ENCODE data around the gene STAT5B.

DNA sequence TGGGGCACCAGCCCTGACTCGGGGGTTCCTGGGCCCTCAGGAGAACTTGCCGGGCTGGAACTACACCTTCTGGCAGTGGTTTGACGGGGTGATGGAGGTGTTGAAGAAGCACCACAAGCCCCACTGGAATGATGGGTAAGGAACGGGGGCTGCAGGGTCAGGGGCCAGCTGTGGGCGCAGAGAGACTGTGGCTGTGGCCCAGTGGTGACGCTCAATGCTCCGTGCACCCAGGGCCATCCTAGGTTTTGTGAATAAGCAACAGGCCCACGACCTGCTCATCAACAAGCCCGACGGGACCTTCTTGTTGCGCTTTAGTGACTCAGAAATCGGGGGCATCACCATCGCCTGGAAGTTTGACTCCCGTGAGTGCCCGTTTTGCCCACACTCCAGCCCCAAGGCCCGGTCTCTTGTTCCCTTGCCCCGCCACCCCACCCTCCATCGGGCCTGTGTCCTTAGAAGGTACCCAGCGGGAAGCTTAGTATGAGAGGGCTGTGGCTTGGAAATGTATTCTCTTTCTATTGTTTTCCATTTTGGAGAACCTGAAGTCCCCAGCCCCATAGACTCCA, 31.3 kb upstream of the STAT5B start:
- no peak for TF ChIP-seq POLR2AphosphoS5 (IDR thresholded peaks at IDR 0.05; ENCODE audit: low read depth, low read length)
- no peak for TF ChIP-seq FOXP2 (optimal IDR thresholded peaks at IDR 0.05; ENCODE audit: borderline replicate concordance, extremely low read depth, extremely low read length, insufficient read depth)
- TF ChIP-seq TAF1 (IDR thresholded peaks at IDR 0.05; ENCODE audit: borderline replicate concordance, insufficient read depth, low read length), result no peak
- TF ChIP-seq, protein P1, sequence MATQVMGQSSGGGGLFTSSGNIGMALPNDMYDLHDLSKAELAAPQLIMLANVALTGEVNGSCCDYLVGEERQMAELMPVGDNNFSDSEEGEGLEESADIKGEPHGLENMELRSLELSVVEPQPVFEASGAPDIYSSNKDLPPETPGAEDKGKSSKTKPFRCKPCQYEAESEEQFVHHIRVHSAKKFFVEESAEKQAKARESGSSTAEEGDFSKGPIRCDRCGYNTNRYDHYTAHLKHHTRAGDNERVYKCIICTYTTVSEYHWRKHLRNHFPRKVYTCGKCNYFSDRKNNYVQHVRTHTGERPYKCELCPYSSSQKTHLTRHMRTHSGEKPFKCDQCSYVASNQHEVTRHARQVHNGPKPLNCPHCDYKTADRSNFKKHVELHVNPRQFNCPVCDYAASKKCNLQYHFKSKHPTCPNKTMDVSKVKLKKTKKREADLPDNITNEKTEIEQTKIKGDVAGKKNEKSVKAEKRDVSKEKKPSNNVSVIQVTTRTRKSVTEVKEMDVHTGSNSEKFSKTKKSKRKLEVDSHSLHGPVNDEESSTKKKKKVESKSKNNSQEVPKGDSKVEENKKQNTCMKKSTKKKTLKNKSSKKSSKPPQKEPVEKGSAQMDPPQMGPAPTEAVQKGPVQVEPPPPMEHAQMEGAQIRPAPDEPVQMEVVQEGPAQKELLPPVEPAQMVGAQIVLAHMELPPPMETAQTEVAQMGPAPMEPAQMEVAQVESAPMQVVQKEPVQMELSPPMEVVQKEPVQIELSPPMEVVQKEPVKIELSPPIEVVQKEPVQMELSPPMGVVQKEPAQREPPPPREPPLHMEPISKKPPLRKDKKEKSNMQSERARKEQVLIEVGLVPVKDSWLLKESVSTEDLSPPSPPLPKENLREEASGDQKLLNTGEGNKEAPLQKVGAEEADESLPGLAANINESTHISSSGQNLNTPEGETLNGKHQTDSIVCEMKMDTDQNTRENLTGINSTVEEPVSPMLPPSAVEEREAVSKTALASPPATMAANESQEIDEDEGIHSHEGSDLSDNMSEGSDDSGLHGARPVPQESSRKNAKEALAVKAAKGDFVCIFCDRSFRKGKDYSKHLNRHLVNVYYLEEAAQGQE (IDR thresholded peaks at IDR 0.05; ENCODE audit: insufficient read depth in 1 of 2, low read depth in 2 of 2, low read length in 2 of 2), result no peak
